SKM-1 treated with dmso at 0.1 percent for 144 hours (cell line): ENCODE data around the gene FAM217B.
A peak's percentile ranks its signal among the peaks of the same experiment; 100 is the strongest.

ENCODE experiments used
- DNase-seq: peaks from one replicate; lab custom pipeline; 2025; ENCODE audit not compliant: unreplicated experiment; lab: John Stamatoyannopoulos, UW

FAM217B gene, protein sequence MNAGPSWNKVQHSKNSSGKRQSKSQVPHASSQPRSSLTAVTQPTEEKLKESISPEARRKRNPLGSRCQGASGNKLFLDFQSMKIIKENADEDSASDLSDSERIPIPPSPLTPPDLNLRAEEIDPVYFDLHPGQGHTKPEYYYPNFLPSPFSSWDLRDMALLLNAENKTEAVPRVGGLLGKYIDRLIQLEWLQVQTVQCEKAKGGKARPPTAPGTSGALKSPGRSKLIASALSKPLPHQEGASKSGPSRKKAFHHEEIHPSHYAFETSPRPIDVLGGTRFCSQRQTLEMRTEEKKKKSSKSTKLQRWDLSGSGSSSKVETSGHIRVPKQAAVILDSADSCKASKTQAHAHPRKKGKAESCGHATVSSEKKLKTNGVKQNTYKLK

DNA sequence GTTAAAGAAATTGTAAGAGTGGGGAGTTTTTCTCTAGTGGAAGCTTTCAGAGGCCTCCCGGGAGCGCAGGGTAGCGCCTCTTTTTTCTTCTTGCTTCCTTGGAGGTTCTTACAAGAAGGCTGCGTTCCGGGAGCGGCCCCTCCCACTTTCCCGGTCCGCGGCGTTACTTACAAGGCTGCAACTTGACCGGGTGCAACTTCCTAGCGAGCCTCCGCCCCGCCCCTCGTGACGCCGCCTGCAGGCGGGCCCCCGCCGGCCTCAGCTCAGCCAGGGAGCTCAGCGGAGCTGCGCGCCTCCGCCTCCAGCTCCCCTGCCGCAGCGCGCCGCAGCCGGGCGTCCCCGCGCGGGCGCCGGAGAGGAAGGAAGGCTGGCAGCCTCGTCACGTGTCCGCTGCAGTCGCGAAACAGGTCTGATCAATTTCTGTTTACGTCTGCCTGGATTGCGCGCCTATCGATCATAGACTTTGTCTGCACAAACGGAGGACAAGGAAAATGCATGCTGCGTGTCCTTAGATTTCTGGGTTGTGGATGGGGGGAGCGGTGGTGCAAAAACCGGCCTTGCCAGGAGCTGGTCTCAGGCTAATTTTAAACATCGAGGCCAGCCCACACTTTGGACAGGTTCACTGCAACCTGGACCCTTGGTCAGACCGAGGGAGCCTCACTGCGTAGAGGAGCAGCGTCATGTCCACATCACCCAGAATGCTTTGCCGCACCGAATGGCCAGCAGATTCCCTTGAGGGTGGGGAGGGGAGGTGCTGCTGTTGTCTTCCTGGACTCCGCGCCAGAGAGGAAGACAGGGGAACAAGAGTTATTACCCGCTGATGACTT lies at the start of gene FAM217B, which contains the start of gene PPP1R3D:
Gene FAM217B (plus strand): TSS at position 261 of the 827 bp plus-strand sequence. CDS start 3,555 bp downstream, outside the sequence.
Gene PPP1R3D (minus strand): TSS at position 177 of the 827 bp plus-strand sequence. CDS start 374 bp downstream, outside the sequence.
- DNase-seq, result peak; percentile 85

DNA sequence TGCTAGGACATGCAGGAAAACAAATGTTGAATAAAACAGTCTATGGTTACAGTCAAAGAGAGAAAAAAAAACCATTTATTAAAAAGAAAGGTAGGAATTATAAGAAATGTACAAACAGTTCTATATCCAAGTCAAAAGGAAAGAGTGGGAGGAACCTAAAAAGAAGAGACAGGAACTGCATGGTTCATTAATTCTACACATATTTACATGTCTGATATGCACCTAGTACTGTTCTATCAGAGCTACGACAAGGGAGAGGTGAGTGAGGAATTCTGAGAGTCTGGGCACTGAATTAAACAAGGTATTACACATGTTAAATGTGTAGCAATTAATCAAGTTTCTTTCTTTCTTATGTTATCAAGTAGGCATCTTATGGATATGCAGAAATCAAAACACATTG lies 48.6 kb upstream of the FAM217B start:
- DNase-seq, result no peak

DNA sequence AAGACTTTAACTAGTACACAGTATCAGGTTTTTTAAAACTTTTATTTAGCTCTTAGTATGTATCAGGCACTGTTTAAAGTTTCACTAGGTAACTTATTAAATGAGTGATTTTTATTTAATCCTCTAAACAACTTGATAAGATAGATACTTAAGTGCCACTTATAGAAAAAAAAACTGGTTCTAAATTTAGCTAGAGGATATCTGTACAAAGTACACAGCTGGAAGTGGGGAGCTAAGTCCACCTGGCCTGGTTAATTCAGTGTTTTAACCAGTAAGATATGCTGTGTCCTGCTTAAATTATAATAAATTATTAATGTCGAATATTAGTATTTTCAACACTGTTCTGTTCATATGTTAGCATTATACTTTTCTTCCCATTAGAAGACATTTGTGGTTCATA lies 44.3 kb upstream of the FAM217B start:
- no peak for DNase-seq

DNA sequence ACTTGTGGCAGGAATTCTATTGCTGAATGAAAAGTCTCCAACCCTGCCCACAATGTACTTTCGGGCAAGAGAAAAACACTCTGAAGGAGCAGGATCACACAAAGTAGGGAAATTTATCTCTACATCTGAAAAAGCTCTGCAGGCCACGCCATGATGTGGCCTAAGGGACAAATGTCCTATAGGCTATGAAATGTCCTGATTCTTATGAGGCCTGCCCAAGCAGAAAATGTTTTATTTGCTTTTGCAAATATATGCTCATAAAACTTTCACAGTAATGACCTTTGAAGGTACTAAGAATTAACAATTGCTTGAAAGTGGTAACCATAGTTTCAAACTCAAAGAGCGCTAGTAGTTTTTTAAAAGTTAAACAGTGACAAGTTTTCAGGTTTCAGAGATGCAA lies 37.7 kb upstream of the FAM217B start:
- no peak for DNase-seq

DNA sequence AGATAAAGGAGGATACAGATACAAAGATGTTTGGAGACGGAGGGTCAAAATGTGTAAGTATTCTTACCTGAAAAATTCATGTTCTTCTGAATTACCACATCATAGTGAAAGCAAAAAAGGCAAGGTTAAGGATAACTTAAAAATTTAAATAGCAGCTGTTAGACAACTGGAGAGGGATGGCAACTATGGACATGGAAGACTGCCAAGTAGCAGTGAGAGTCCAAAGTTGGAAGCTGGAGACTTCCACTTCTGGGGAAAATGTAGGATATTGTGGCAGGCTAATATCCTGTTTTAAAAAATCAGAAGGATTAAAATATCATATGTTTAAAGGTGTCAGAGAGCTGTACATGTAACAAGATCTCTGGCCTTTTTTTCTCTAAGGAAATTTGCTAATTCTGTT lies 36.6 kb upstream of the FAM217B start:
- no peak for DNase-seq

DNA sequence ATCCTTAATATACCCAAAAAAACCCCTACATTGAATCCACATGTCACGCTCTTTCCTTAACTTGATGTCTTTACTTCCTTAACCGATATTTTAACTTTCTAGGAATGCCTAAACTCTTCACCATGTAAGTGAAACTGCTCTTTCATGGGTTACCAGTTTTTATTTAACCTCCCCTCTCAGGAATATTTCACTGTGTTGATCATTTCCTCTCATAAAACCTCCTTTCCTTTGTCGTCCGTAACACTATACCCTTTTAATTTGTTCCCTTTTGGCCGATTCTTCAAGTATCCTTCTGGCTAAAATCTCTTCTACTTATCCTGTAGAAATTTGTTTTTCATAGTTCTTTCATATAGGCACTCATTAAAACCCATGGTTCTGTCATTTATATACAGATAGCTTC lies 31.3 kb upstream of the FAM217B start:
- no peak for DNase-seq

DNA sequence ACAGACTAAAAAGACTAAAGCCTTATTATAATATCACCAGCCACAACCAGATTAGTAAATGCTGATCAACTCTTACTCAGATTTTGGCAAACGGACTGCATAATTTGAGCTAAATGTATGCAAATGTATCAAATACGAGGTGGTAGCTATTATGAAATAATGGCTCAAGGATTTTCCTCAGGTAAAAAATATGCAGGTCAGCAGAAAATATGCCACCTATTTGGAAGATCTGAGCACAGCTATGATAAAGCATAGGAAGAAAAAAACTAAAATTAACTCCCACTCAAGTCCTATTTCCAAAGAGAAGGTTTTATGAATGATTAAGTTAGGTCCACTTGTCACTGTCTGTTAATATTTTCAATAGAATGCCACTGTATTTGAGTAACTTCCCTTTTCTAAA lies 29.1 kb upstream of the FAM217B start:
- no peak for DNase-seq

DNA sequence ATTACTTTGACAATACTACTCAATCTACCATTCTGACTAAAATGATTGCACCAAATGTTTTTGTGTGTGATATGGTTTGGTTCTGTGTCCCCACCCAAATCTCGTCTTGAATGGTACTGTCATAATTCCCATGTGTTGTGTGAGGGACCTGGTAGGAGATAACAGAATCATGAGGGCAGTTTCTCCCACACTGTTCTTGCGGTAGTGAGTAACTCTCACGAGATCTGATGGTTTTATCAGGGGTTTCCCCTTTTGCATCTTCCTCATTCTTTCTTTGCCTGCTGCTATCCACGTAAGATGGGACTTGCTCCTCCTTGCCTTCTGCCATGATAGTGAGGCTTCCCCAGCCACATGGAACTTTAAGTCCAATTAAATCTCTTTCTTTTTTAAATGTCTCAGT lies 27.6 kb upstream of the FAM217B start:
- DNase-seq, result no peak

DNA sequence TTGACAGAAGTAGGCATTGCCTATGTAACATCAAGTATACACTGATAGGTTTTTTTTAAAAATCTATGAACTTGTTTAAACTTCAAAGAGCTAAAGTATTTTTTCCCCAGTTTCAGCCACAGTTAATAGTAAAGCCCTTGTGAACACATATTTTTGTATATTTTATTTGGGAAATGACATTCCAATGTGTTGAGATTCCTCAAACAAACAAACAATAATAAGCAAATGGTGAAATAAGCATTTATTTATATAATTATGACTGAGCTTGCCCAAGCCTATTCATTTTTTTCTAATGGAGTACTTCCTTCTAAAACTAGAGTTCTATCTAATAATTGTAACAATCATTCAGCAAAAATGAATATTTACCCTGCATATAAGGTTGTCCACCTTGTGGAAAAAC lies 19.2 kb upstream of the FAM217B start:
- no peak for DNase-seq

DNA sequence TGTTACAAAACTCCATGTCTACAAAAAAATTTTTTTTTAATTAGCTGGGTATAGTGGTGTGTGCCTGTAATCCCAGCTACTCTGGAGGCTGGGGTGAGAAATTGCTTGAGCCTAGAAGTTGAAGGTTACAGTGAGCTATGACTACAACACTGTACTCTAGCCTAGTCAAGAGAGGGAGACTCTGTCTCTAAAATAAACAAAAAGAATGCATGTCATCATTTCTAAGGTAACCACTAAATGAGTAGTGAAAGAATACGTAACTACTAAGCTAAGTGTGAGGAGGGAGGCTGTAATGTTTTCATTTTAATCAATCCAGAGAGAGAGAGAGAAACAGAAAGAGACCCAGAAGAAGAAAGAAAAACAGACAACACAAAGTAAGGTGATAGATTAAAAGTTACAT lies 16.7 kb upstream of the FAM217B start:
- no peak for DNase-seq

DNA sequence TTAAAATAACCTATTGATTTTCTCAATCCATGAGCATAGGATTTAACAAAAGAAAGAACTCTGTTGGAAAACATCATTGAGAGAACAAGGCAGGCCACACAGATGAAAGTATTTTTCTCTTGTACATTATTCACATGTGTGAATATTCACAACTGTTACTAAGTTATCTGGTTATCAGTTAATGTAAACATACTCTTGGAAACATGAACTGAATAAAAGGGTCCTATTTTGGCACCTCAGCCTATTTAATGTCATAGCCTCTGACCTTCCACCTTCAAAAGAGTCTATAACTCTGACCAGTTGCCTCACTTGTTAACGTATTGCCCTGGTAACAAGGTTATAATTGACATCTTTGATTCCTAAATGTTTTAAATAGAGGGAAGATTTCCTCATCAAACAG lies 14.8 kb upstream of the FAM217B start:
- DNase-seq, result no peak

DNA sequence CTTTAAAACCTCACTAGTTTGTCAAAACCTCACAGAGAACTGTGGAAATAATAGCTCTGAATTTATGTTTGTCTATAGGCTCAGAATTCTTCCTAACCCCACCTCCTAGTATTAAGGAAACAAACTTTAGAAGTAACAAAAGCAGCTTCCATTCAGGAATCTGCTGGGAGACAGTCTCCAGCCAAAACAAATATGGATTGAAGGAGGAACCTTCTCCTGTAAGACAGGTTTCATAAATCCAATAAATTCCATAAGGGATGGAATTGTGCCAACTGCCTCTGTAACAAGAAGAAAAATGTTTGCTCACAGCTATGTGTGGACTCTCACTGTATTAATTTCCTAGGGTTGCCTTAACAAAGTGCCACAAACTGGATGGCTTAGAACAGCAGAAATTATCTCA lies 14.3 kb upstream of the FAM217B start:
- DNase-seq, result no peak

DNA sequence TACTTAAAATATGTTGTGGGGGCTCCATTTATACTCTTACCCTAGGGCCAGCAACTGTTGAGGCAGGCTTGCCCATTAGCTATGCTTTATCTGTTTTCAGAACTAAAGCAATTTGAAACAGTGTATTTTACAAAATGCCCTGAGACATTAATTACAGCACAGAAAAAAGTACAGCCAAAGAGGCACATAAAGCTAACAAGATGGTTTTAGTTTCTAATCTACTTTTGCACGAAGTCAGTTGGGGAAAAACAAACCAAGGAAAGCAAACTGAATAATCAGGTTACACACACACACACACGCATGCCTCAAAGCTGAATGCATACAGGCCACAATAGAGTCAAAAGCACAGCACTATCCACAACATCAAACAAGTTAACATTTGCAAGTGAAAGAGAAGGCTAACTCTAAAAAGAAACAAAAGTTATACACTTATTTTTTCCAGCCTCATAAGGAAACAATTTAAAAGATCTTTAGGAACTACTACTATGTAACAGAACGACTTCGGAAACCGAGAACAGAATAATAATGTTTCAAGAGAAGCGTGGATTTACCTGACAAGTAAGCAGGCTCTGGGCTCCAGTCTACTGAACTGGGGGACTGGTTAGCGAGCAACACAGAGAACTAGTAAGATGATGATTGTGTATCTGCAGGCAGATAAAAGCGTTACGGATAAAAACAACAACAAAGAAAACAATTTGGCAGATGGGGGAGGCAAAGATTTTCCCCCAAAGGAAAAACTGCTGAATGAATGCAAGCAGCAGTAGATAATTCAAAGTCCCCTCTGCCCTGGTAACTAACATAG lies 8.5 kb upstream of the FAM217B start:
- DNase-seq, result no peak

DNA sequence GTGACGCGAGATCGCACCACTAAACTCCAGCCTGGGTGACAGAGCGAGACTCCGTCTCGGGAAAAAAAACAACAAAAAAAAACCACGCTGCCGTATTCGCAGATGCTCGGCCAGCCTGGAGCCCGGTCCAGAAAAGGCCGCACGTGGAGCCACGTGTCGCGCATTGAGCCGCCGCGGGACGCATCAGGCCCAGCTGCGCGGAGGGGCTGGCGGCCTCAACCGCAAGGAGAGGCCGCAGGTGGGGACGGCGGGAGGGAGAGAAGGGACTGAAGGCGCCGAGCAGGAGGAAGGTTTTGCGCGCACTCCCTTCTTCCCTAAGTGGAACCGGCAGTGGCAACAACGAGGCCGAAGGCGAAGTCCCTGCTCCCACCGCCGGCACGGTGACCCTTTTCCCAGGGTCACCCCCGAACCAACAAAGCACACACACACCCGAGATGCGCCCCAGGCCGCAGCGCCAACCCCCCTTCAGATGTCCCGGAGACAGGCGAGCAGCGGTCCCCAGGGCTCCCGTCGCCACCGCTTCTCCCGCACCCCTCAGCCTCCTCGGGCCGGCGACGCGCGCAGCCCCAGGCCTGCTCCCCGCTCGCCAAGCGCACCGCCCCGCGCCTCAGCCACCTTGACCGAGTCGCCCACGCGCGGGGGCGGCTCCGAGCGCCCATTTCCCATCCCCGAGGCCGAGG lies 7.4 kb upstream of the FAM217B start:
- DNase-seq, result no peak

DNA sequence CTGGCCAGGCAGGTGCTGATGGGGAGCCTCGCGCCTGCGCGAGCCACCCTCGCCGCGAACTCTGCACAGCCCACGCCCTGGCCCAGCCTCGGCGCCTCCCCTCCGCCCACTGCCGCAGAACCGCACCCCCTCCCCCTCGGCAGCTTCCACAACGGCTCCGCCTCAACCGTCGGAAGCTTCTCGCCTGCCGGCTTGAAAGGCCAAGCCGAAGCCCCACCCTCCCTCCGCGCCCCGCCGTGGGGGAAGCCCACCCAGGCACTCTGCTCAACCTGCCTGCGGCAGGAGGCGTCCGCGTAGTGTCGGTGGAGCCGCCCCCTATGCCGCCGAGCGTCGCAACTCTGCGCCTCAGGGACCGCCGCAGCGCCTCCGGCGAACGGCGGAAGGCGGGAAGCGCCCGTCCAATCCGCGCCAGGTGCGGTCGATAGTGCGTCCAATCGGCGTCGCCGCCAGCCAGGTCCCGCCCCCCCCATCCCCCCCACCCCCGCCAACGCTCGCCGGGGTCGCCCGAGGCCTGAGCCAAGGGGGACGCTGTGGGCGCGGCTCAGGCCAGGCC lies 6.8 kb upstream of the FAM217B start, which contains the start of gene SYCP2:
Gene SYCP2 (minus strand): TSS at position 342 of the 553 bp plus-strand sequence. CDS start 11,224 bp downstream, outside the sequence.
- DNase-seq, result peak; percentile 50

DNA sequence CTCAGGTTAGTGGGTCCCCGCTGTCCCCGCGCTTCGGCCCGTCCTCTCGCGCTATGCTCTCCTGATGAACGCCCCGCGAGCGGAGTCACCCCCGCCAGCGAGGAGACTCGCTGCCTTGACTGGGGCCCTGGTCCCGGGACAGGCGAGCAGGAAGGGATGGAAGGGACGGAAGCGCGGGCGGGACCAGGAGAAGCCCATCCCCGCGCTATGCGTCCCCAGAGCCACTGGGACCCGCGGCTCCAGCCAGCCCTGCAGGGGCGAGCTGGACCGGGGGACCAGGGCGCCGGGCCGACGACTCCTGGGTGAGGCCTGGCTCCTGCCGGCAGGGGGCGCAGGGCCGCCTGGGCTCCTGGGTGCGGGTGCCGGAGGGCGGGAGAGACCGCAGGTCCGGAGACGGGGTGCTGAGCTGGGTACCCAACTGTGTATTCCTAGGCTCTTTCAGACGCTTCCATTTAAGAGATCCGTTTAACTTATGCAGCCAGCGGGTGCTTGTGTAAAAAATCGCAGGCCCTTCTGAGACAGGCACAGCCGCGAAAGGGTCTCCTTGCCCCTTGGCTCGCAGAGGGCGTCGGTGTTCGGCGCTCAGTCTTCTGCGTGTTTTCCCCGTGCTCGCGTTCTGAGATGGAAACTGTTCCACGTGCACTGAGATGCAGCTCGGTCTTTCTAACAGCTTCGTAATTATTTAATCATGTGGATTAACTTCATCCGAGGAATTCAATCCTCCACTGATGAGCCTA lies 6.2 kb upstream of the FAM217B start:
- peak; percentile 61 for DNase-seq

DNA sequence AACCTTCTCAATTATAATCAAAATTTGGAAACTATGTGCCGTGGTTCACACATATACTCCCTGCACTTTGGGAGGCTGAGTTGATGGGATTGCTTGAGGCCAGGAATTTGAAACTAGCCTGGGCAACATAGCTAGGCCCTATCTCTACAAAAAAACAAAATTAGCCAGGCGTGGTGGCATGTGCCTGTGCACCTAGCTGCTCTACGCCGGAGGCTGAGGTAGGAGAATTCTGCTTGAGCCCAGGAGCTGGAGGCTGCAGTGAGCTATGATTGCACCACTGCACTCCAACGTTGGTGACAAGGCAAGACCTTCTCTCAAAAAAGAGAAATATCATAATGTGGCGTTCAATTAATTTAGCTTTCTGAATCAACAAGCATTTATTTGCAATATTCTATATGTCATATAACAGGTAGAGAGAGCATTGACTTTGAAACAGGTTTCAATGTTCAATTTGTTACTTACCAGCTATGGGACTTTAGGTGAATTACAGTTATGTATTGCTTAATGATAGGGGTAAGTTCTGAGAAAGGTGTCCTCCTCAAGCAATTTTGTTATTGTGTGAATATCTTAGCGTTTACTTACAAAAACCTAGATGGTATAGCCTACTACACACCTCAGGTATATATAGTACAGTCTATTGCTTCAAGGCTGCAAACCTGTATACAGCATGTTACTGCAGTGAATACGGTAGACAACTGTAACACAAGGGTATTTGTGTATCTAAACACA lies 4.6 kb upstream of the FAM217B start:
- DNase-seq, result no peak

DNA sequence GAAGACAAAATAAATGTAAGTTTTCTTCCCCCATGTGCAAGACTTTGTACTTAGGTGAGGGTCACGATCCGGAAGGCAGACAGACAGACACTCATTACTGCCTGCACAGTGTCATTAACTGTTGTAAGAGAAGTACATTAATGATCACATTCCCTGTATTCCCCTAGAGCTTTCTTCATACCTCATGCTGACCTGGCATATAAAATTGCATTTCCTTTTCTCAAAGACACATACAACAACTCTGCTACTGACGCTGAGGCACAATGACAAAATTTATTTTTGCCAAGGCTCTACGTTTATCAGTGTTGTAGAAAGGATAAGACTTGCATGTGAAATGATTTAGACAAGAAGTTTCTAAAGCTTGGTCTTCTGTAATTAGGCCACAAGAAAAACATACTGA lies 3.8 kb upstream of the FAM217B start:
- DNase-seq, result no peak

DNA sequence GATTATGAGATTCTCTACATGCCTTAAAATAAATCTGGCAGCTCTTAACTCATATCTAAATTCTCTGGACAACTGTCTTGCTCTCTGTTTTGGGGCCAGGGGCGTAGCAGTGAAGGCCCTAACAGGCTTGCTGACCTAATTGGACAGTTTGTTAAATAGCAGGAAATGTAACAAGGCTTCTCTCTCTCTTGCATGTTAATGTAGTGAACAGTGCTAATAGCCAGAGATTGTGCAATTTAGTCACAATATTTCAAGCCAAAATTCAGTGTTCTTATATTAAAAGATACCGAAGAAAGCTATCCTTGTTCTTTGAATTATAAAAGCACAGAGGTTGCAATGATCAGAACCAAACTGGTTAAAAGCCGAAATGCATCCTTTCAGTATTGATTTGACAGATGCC lies 3.0 kb upstream of the FAM217B start:
- DNase-seq, result no peak
